Upper lobe of left lung (tissue), 6 donors: ENCODE results near the gene ZFR. TPM values are rescaled to one million over a fixed set of nuclear protein-coding genes. Genes with fewer than 3 reads are reported as not detected.

Experiments
- ATAC-seq, 2 donors: fragments of 200-7000 bp; cut with Tn5 transposase; one replicate each; pipeline ENCODE4 v1.9.1; 2022; ENCODE audit warnings: mild to moderate bottlenecking in 2 of 2, moderate library complexity in 2 of 2; ENCODE audit not compliant: low FRiP score in 2 of 2
- DNase-seq, 2 donors: peaks; one replicate each; pipeline ENCODE4 v3.0.0-alpha.2; 2019 to 2020
- H3K27ac ChIP-seq, 4 donors: fragments of 200-600 bp; sonication (generic); one replicate each; pipeline ENCODE4 v1.5.1; 2016 to 2019
- H3K27me3 ChIP-seq, 4 donors: fragments of 200-600 bp; sonication (generic); one replicate each; pipeline ENCODE4 v1.5.1; 2017 to 2019
- H3K36me3 ChIP-seq, 4 donors: fragments of 200-600 bp; sonication (generic); one replicate each; pipeline ENCODE4 v1.5.1; 2016 to 2019
- H3K4me1 ChIP-seq, 4 donors: fragments of 200-600 bp; sonication (generic); one replicate each; pipeline ENCODE4 v1.5.1; 2018 to 2019
- H3K4me3 ChIP-seq, 4 donors: fragments of 200-600 bp; sonication (generic); one replicate each; pipeline ENCODE4 v1.5.1; 2017 to 2019; ENCODE audit warnings: mild to moderate bottlenecking in 2 of 4, moderate library complexity in 1 of 4
- H3K9me3 ChIP-seq, 4 donors: fragments of 200-600 bp; sonication (generic); one replicate each; pipeline ENCODE4 v1.5.1; 2018 to 2019
- CTCF ChIP-seq, 6 experiments: fragments of 450-650 bp in 4 of 6; fragments of 200-600 bp in 2 of 6; sonication (generic) in 2 of 6; IDR thresholded peaks; one replicate each; pipeline ENCODE4 v1.5.1; 2016 to 2019; ENCODE audit warnings: antibody characterized with exemption in 6 of 6
- EP300 ChIP-seq, 4 donors: sonication (generic); formaldehyde crosslinking; IDR thresholded peaks; one replicate each; pipeline ENCODE4 v1.5.1; 2017; ENCODE audit warnings: antibody characterized with exemption in 4 of 4, control low read depth in 2 of 4
- POLR2A ChIP-seq, 4 donors: fragments of 450-650 bp; IDR thresholded peaks; one replicate each; pipeline ENCODE4 v1.5.1; 2016 to 2017; ENCODE audit warnings: antibody characterized with exemption in 4 of 4, mild to moderate bottlenecking in 2 of 4
- POLR2AphosphoS5 ChIP-seq, 2 donors: sonication (generic); formaldehyde crosslinking; IDR thresholded peaks; one replicate each; pipeline ENCODE4 v1.5.1; 2017; ENCODE audit warnings: antibody characterized with exemption in 2 of 2
- WGBS, 2 donors: methylation state at CpG; one replicate each; pipeline ENCODE4 v1.1.5; 2017 to 2018; 5-methylcytosine and 5-hydroxymethylcytosine counted together
- total RNA-seq, 6 donors: library from RNA; depleted of rRNA in 4 of 6; stranded (reverse); fragments of >200 nt in 4 of 6; gene quantifications; one replicate each; pipeline versions ENCODE4 v1.1.0 to v1.2.1, GENCODE V29; 2016 to 2021
- donor health status: DM: no; HTN: no; CAD: no; lungs with moderate emphysema.
- donor health status: DM: no; HTN: yes; CAD: no; lungs with severe emphysema.

Gene ZFR
- total RNA-seq, 6 donors from 2014 or later: 33.8 to 85.1 (median 50.2) TPM

- Histone ChIP-seq H3K27me3 (no peaks in the 10 kb centered on the region), H3K27ac (no peak overlapping the region), H3K36me3 (peaks cover 20 to 100% (median 44%) of the 10 kb centered on the region in 4 donors), H3K9me3 (no peaks in the 10 kb centered on the region), H3K4me1 (no peaks in the 10 kb centered on the region), H3K4me3 (no peak overlapping the region)
- DNase-seq: no peak
- TF ChIP-seq CTCF (IDR thresholded peaks at IDR 0.05) (no peak), EP300 (IDR thresholded peaks at IDR 0.05) (no peak), POLR2A (IDR thresholded peaks at IDR 0.05) (no peak), POLR2AphosphoS5 (IDR thresholded peaks at IDR 0.05) (no peak)
- WGBS, 2 donors: 72 to 80% methylated on average over 10 of the region's 10 CpGs
- peak in 1 of 2 donors; percentile 93 for ATAC-seq
These were observed 53.5 kb downstream of the ZFR start for GRCh38 chr5:32390819-32391591.

- H3K27ac ChIP-seq: peak overlapping the region in 1 of 4 donors; percentile 20
- no peaks in the 10 kb centered on the region for H3K9me3 ChIP-seq
- peaks cover 12 to 100% (median 32%) of the 10 kb centered on the region in 4 donors for H3K36me3 ChIP-seq
- 62 to 74% methylated on average over 6 of the region's 6 CpGs for WGBS, 2 donors
- TF ChIP-seq POLR2A (IDR thresholded peaks at IDR 0.05) (no peak), CTCF (IDR thresholded peaks at IDR 0.05) (no peak), POLR2AphosphoS5 (IDR thresholded peaks at IDR 0.05) (no peak), EP300 (IDR thresholded peaks at IDR 0.05) (no peak)
- no peaks in the 10 kb centered on the region for H3K27me3 ChIP-seq
- peak in 1 of 2 donors; percentile 70 for ATAC-seq
- no peaks in the 10 kb centered on the region for H3K4me1 ChIP-seq
- no peak overlapping the region for H3K4me3 ChIP-seq
- no peak for DNase-seq
These were observed 56.0 kb downstream of the ZFR start for GRCh38 chr5:32388432-32389129.

- DNase-seq: no peak
- H3K9me3 ChIP-seq: no peaks in the 10 kb centered on the region
- no peaks in the 10 kb centered on the region for H3K27me3 ChIP-seq
- TF ChIP-seq EP300 (IDR thresholded peaks at IDR 0.05) (no peak), POLR2AphosphoS5 (IDR thresholded peaks at IDR 0.05) (no peak)
- H3K4me1 ChIP-seq: no peaks in the 10 kb centered on the region
- peaks cover 12 to 99% (median 29%) of the 10 kb centered on the region in 4 donors for H3K36me3 ChIP-seq
- no peak overlapping the region for H3K27ac ChIP-seq
- ATAC-seq: no peak
- no peak overlapping the region for H3K4me3 ChIP-seq
These were observed 56.7 kb downstream of the ZFR start for GRCh38 chr5:32387841-32388240.

GRCh38 chr5:32387211-32387610, 57.3 kb downstream of the ZFR start:
- no peak for DNase-seq
- WGBS, 2 donors: 74 to 75% methylated on average over 3 of the region's 3 CpGs
- Histone ChIP-seq H3K27ac (no peak overlapping the region), H3K36me3 (peaks cover 12 to 98% (median 32%) of the 10 kb centered on the region in 4 donors), H3K4me3 (no peak overlapping the region), H3K9me3 (no peaks in the 10 kb centered on the region), H3K27me3 (no peaks in the 10 kb centered on the region), H3K4me1 (no peaks in the 10 kb centered on the region)
- ATAC-seq: no peak
- no peak for TF ChIP-seq POLR2AphosphoS5 (IDR thresholded peaks at IDR 0.05)
- TF ChIP-seq CTCF (IDR thresholded peaks at IDR 0.05): no peak
- TF ChIP-seq EP300 (IDR thresholded peaks at IDR 0.05): no peak
- no peak for TF ChIP-seq POLR2A (IDR thresholded peaks at IDR 0.05)

- Histone ChIP-seq H3K27me3 (no peaks in the 10 kb centered on the region), H3K9me3 (no peaks in the 10 kb centered on the region), H3K36me3 (peaks cover 8 to 95% (median 30%) of the 10 kb centered on the region in 4 donors), H3K4me3 (no peak overlapping the region), H3K4me1 (no peaks in the 10 kb centered on the region), H3K27ac (no peak overlapping the region)
- no peak for TF ChIP-seq POLR2AphosphoS5 (IDR thresholded peaks at IDR 0.05)
- TF ChIP-seq CTCF (IDR thresholded peaks at IDR 0.05): no peak
- no peak for TF ChIP-seq POLR2A (IDR thresholded peaks at IDR 0.05)
- no peak for TF ChIP-seq EP300 (IDR thresholded peaks at IDR 0.05)
- DNase-seq (no peak), ATAC-seq (no peak)
These were observed 59.9 kb downstream of the ZFR start for GRCh38 chr5:32384621-32385020.
